Progenitor cell of endocrine pancreas (in vitro differentiated cells): ENCODE measurements around the gene STK24. TPM values are rescaled to one million over a fixed set of nuclear protein-coding genes. Genes with fewer than 3 reads are reported as not detected.

Source experiments
- DNase-seq: peaks from one replicate; pipeline ENCODE4 v3.0.0; 2021; ENCODE audit warnings: low spot score; ENCODE audit not compliant: unreplicated experiment
- H3K27ac Mint-ChIP-seq: 2 replicates; pipeline ENCODE4 v1.8.0; 2021; ENCODE audit warnings: mild to moderate bottlenecking, moderate library complexity, mixed read lengths
- H3K27me3 Mint-ChIP-seq: 2 replicates; pipeline ENCODE4 v1.8.0; 2021; ENCODE audit warnings: mixed read lengths
- H3K36me3 Mint-ChIP-seq: 2 replicates; pipeline ENCODE4 v1.8.0; 2022; ENCODE audit warnings: mixed read lengths; ENCODE audit not compliant: insufficient read depth
- H3K4me1 Mint-ChIP-seq: 2 replicates; pipeline ENCODE4 v1.8.0; 2021; ENCODE audit warnings: low read depth, mixed read lengths
- H3K4me3 Mint-ChIP-seq: 2 replicates; pipeline ENCODE4 v1.8.0; 2021; ENCODE audit warnings: low read depth, mild to moderate bottlenecking, moderate library complexity, mixed read lengths
- H3K9me3 Mint-ChIP-seq: 2 replicates; pipeline ENCODE4 v1.8.0; 2021; ENCODE audit warnings: low read depth, mixed read lengths
- CTCF ChIP-seq: fragments of 200-600 bp; sonication (generic); IDR thresholded peaks from one replicate; pipeline ENCODE4 v1.5.0; 2021; ENCODE audit warnings: antibody characterized with exemption, mild to moderate bottlenecking; ENCODE audit not compliant: unreplicated experiment
- total RNA-seq: library from RNA; stranded (reverse); gene quantifications from 2 replicates; pipeline ENCODE4 v1.2.1, GENCODE V29; 2021

The STK24 gene
- total RNA-seq, 1 donor from 2014 or later = 113 TPM

GRCh38 chr13:98524793-98525192 lies 52.1 kb downstream of the STK24 start:
- Mint-ChIP-seq H3K4me1 (peaks cover 42% of the 10 kb centered on the region), H3K36me3 (peaks cover 2% of the 10 kb centered on the region), H3K27ac (no peak overlapping the region), H3K4me3 (no peak overlapping the region), H3K27me3 (no peaks in the 10 kb centered on the region), H3K9me3 (no peaks in the 10 kb centered on the region)
- DNase-seq = no peak
- no peak for TF ChIP-seq CTCF

GRCh38 chr13:98524391-98524790 lies 52.5 kb downstream of the STK24 start:
- no peak for TF ChIP-seq CTCF
- Mint-ChIP-seq H3K27me3 (no peaks in the 10 kb centered on the region), H3K4me3 (no peak overlapping the region), H3K9me3 (no peaks in the 10 kb centered on the region), H3K4me1 (peaks cover 45% of the 10 kb centered on the region), H3K36me3 (peaks cover 2% of the 10 kb centered on the region), H3K27ac (no peak overlapping the region)
- DNase-seq = no peak

- H3K36me3 Mint-ChIP-seq = peaks cover 2% of the 10 kb centered on the region
- no peak overlapping the region for H3K27ac Mint-ChIP-seq
- no peaks in the 10 kb centered on the region for H3K27me3 Mint-ChIP-seq
- DNase-seq = no peak
- no peaks in the 10 kb centered on the region for H3K9me3 Mint-ChIP-seq
- no peak for TF ChIP-seq CTCF
- peaks cover 45% of the 10 kb centered on the region for H3K4me1 Mint-ChIP-seq
- H3K4me3 Mint-ChIP-seq = no peak overlapping the region
Observed at GRCh38 chr13:98523455-98524102, 53.3 kb downstream of the STK24 start.

GRCh38 chr13:98522371-98522770 lies 54.5 kb downstream of the STK24 start:
- no peak for DNase-seq
- Mint-ChIP-seq H3K27ac (peak overlapping the region; percentile 86), H3K36me3 (peaks cover 8% of the 10 kb centered on the region), H3K4me1 (peaks cover 45% of the 10 kb centered on the region), H3K9me3 (no peaks in the 10 kb centered on the region), H3K27me3 (no peaks in the 10 kb centered on the region), H3K4me3 (no peak overlapping the region)
- no peak for TF ChIP-seq CTCF

- no peak for DNase-seq
- peak overlapping the region; percentile 86 for H3K27ac Mint-ChIP-seq
- H3K4me3 Mint-ChIP-seq = no peak overlapping the region
- H3K4me1 Mint-ChIP-seq = peaks cover 45% of the 10 kb centered on the region
- H3K9me3 Mint-ChIP-seq = no peaks in the 10 kb centered on the region
- no peak for TF ChIP-seq CTCF
- no peaks in the 10 kb centered on the region for H3K27me3 Mint-ChIP-seq
- peaks cover 8% of the 10 kb centered on the region for H3K36me3 Mint-ChIP-seq
Observed at GRCh38 chr13:98521461-98522247, 55.3 kb downstream of the STK24 start.
